Right cardiac atrium (tissue), 5 donors: ENCODE results near the gene SFI1. TPM values are rescaled to one million over a fixed set of nuclear protein-coding genes. Genes with fewer than 3 reads are reported as not detected.

Source experiments
- ATAC-seq, 2 donors: fragments of 200-7000 bp; cut with Tn5 transposase; one replicate each; pipeline versions ENCODE4 v1.8.0 to v1.9.1; 2020; ENCODE audit warnings: moderate library complexity in 2 of 2, mild to moderate bottlenecking in 1 of 2
- DNase-seq, 3 donors: peaks; one replicate each; pipeline ENCODE4 v3.0.0-alpha.2; 2020
- H3K27ac ChIP-seq: one replicate; pipeline ENCODE4 v1.5.1; 2013; ENCODE audit warnings: mild to moderate bottlenecking, low read length, control low read depth, moderate library complexity
- H3K27me3 ChIP-seq: one replicate; pipeline ENCODE4 v1.6.1; 2013; ENCODE audit not compliant: control insufficient read depth, insufficient read depth
- H3K4me1 ChIP-seq: one replicate; pipeline ENCODE4 v1.6.1; 2013; ENCODE audit warnings: low read length; ENCODE audit not compliant: control insufficient read depth, insufficient read depth
- H3K4me3 ChIP-seq: one replicate; pipeline ENCODE4 v1.5.1; 2013; ENCODE audit warnings: low read length, control low read depth
- H3K9me3 ChIP-seq: one replicate; pipeline ENCODE4 v1.6.1; 2013; ENCODE audit warnings: low read length; ENCODE audit not compliant: control insufficient read depth
- WGBS: extraction: QIAGEN DNeasy Blood & Tissue Kit; methylation state at CpG from one replicate; pipeline ENCODE4 v1.1.7; 2013; 5-methylcytosine and 5-hydroxymethylcytosine counted together
- intact Hi-C, 4 donors: fragments of 100-400 bp; cut with DNase I; formaldehyde crosslinking; loops; one replicate each; pipeline versions ENCODE4 v1.11.0 to v1.14.0; 2022 to 2023
- polyA plus RNA-seq: library from polyadenylated mRNA; stranded (reverse); fragments of 200-250 nt; gene quantifications from one replicate; pipeline ENCODE4 v1.2.3, GENCODE V29; 2013
- total RNA-seq, 4 donors: library from RNA; stranded (reverse); fragmentation: NEBNext Ultra II Directional; extraction: Animal tissue kit (Norgen Biotek cat#: 25700); gene quantifications; one replicate each; pipeline ENCODE4 v1.2.1, GENCODE V29; 2021
- donor health status: healthy with polysubstance abuse.
- donor health status: DM: no; HTN: yes; CAD: no.
- donor health status: DM: no; HTN: no; CAD: no.
- donor health status: DM: no; HTN: yes; CAD: no; lungs with severe emphysema.
- donor health status: DM: yes; HTN: yes; CAD: no.

Gene SFI1
- total and polyA plus RNA-seq, 5 donors: 7.1 to 10.8 (median 8.7) TPM

- no peaks in the 10 kb centered on the region for H3K27me3 ChIP-seq
- ATAC-seq (peak in 1 of 2 donors; percentile 1), DNase-seq (peak; percentile 61 to 78 (median 77))
- peaks cover 22% of the 10 kb centered on the region for H3K4me1 ChIP-seq
- H3K27ac ChIP-seq: no peak overlapping the region
- H3K4me3 ChIP-seq: no peak overlapping the region
- intact Hi-C loops: no loop called here
- H3K9me3 ChIP-seq: no peaks in the 10 kb centered on the region
- 68% methylated on average over 8 of the region's 8 CpGs for WGBS
These were observed 130.9 kb downstream of the SFI1 start for GRCh38 chr22:31627223-31627731.

DNA sequence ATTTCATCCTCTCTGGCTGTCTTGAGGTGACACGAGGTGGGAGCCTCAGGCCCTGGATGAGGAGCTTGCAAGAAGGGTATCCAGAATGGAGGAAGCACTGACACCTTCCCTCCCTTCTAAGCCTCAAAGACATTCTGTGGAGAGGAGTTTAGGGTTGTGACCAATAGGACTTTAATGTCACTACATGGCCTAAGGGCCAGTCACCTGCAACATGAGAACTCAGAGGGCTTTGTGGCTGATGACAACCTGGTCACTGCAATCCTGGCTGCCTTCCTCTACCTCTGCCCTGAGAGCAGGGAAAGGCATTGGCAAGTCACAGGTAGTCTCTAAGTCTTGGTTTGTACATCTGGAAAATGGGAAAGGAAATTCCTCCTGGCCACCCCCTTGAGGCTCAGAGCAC lies 132.0 kb downstream of the SFI1 start:
- ATAC-seq (no peak), DNase-seq (peak in 2 of 3 donors; percentile 1 to 29)
- Histone ChIP-seq H3K27ac (no peak overlapping the region), H3K27me3 (no peaks in the 10 kb centered on the region), H3K9me3 (no peaks in the 10 kb centered on the region), H3K4me1 (peaks cover 22% of the 10 kb centered on the region), H3K4me3 (no peak overlapping the region)
- intact Hi-C loops: no loop called here
- 58% methylated on average over 1 of the region's 1 CpG for WGBS

DNA sequence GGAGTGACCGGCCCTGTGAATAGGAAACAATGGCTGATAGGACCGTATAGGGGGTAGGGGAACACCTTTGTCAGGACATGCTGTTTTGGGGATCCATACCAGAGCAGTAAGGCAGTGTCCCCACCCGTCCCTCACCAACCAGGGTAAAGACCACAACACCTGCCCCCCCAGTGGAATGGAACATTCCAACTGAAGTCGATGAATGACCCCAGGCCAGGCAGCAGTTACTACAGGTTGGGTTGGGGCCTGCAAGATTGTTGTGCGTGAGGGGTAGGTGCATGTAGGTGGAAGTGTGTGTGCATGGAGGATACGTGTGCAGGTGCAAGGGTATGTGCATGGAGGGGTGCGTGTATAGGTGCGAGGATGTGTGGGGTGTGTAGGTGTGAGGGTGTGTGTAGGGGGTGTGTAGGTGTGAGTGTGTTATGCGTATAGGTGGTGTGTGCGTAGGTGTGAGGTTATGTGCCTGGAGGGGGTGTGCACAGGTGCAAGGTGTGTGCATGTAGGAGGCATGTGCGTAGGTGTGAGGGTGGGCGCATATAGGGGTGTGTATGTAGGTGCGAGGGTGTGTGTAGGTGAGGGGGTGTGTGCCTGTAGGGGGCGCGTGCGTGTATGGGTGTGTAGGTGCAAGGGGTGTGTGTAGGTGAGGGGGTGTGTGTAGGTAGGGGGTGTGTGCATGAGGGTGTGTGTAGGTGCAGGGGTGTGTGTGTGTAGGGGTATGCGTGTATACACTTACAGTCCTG lies 132.8 kb downstream of the SFI1 start:
- Histone ChIP-seq H3K27ac (no peak overlapping the region), H3K4me1 (peaks cover 22% of the 10 kb centered on the region), H3K9me3 (no peaks in the 10 kb centered on the region), H3K4me3 (no peak overlapping the region), H3K27me3 (no peaks in the 10 kb centered on the region)
- DNase-seq: peak in 2 of 3 donors; percentile 56 to 62
- intact Hi-C loops: no loop called here
- no peak for ATAC-seq
- 89% methylated on average over 17 of the region's 17 CpGs for WGBS

- intact Hi-C loops: loop anchor here (5.0 to 10.0 kb wide), 2 partner anchors 72 to 285 kb away; partner anchors contain the start of gene PATZ1 (in 1 of the 4)
- DNase-seq (peak in 2 of 3 donors; percentile 51 to 69), ATAC-seq (no peak)
- Histone ChIP-seq H3K9me3 (no peaks in the 10 kb centered on the region), H3K27me3 (no peaks in the 10 kb centered on the region), H3K27ac (peak overlapping the region; percentile 61), H3K4me1 (peaks cover 22% of the 10 kb centered on the region), H3K4me3 (peak overlapping the region; percentile 68)
- WGBS: 28% methylated on average over 14 of the region's 14 CpGs
These were observed 133.4 kb downstream of the SFI1 start for GRCh38 chr22:31629741-31630184.

DNA sequence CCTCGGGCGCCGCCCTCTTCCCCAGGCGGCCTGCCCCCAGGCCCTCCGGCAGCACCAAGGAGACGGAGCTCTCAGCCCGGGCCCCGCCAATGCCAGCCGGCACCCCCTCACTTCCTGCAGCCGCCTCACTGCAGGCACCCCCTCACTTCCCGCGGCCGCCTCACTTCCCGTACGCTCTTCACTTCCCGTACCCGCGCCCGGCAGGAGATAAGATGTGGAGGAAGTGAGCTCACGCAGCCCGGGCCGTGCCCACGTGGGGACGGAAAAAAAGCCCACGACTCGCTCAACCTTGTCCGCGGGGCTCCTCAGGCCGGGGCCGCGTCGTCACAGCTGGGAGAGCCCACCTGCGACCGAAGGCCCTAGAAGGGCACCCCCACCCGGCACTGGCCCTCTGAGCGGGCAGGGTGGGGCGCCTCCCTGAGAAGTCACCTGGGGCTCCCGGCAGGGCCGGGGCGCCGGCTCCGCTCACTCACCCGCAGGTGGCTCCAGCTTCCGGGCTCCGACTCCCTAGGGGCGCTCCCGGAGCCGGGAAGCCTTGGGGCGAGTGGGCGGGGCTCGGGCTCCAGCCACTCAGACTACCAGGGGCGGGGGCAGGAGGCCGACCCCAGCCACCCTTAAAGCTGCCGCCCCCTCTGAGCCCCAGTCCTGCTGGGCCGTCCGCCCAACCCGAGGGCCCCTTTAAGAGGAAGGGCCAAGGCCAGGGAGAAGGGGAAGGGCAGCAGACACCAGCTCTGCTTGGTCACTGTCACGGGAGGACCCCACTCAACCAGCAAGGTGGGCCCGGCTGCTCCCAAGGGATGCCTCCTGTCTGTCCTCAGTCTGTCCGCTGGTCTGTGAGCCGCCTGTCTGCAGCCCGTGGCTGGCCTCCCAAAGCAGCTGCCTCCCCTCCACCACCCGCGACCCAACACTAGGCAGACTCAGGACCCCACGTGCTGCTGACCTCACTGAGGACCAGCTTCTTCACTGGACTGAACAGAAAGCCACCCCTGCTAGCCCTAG lies 134.3 kb downstream of the SFI1 start:
- peaks cover 22% of the 10 kb centered on the region for H3K4me1 ChIP-seq

DNA sequence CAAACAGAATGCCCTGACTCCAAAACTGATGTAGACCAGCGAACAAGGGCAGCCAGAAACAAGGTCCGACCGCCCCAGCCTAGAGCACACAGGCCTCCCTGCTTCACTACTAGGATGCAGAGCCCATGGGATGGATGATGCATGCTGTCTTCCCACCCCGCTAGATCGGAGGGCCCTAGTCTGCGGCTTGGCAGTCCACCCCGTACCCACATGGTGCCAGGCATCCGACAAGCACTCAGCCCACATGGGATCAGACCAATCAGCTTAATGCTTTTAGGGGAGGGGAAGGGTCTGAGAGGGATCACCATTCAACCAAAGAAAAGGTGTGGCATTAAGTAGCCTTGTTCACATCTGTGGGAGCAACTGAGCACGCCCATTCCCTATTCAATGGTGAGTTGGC lies 135.1 kb downstream of the SFI1 start:
- Histone ChIP-seq H3K27me3 (no peaks in the 10 kb centered on the region), H3K9me3 (no peaks in the 10 kb centered on the region), H3K4me1 (peaks cover 16% of the 10 kb centered on the region), H3K27ac (peak overlapping the region; percentile 65), H3K4me3 (no peak overlapping the region)
- DNase-seq: peak in 2 of 3 donors; percentile 57 to 60
- intact Hi-C loops: loop anchor here (5.0 to 10.0 kb wide), 2 partner anchors 74 to 287 kb away; partner anchors contain the start of gene PATZ1 (in 1 of the 4)
- ATAC-seq: no peak
- 79% methylated on average over 9 of the region's 9 CpGs for WGBS

More for the DNA sequence above, 134.3 kb downstream of the SFI1 start:
- Histone ChIP-seq H3K27me3 (no peaks in the 10 kb centered on the region), H3K4me3 (peak overlapping the region; percentile 68), H3K9me3 (no peaks in the 10 kb centered on the region), H3K27ac (peak overlapping the region; percentile 65)
- DNase-seq (peak; percentile 94), ATAC-seq (peak; percentile 83 to 89)
- 1% methylated on average over 65 of the region's 65 CpGs for WGBS
- intact Hi-C loops: loop anchor here (5.0 to 10.0 kb wide), 2 partner anchors 73 to 286 kb away; partner anchors contain the start of gene PATZ1 (in 1 of the 4)

- DNase-seq: peak in 2 of 3 donors; percentile 23 to 44
- Histone ChIP-seq H3K27ac (no peak overlapping the region), H3K9me3 (no peaks in the 10 kb centered on the region)
These were observed 139.4 kb downstream of the SFI1 start for GRCh38 chr22:31635638-31636306.

GRCh38 chr22:31637447-31637890 lies 141.1 kb downstream of the SFI1 start:
- 56% methylated on average over 10 of the region's 10 CpGs for WGBS
- peak; percentile 35 to 46 for ATAC-seq
- Histone ChIP-seq H3K9me3 (no peaks in the 10 kb centered on the region), H3K27me3 (no peaks in the 10 kb centered on the region), H3K27ac (peak overlapping the region; percentile 61), H3K4me1 (peaks cover 2% of the 10 kb centered on the region), H3K4me3 (no peak overlapping the region)
- DNase-seq: peak in 2 of 3 donors; percentile 72 to 75
- intact Hi-C loops: loop anchor here in 1 of 4 donors (10.0 kb wide), 1 partner anchor 293 kb away; the partner anchor contains the start of gene PATZ1

More at GRCh38 chr22:31635638-31636306, 139.4 kb downstream of the SFI1 start:
- Histone ChIP-seq H3K4me3 (no peak overlapping the region), H3K27me3 (no peaks in the 10 kb centered on the region), H3K4me1 (peaks cover 2% of the 10 kb centered on the region)
- 92% methylated on average over 13 of the region's 13 CpGs for WGBS
- intact Hi-C loops: loop anchor here in 1 of 4 donors (10.0 kb wide), 1 partner anchor 291 kb away; the partner anchor contains the start of gene PATZ1
- ATAC-seq: no peak

DNA sequence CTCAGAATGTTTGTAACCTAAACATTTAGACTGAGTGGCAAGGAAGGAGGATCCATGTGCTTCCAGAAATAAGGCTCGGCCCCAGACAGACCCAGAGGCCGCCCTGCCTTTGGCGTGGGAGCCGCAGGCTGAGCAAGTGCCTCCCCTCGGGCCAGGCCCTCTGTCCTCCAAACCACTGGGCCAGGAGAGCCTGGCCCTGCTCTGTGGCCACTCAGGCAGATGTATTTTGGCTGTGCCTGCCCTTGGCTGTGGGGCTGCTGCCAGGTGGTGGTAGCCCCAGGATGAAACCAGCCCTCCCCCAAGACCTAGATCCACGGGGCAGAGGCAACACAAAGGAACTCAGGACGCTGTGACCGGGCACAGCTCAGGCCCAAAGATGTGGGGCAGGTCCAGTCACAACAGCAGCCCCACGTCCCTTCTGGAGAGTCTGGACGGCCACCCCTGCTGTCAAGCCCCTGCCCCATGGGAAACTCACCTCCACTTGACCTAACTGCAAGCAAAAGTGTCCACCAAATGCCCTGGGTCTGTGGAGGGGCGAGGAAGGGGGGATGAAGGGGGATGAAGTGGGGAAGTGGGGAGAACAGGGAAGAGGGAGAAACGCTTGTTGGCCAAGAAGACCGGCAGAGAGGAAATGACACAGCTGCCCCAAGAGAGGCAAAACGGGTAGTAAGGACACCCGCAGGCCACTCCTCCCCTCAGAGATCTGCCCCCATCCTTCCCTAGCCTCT lies 141.7 kb downstream of the SFI1 start:
- intact Hi-C loops: loop anchor here in 1 of 4 donors (10.0 kb wide), 1 partner anchor 293 kb away; the partner anchor contains the start of gene PATZ1
- H3K9me3 ChIP-seq: no peaks in the 10 kb centered on the region
- H3K27ac ChIP-seq: peak overlapping the region; percentile 61
- H3K4me1 ChIP-seq: peaks cover 2% of the 10 kb centered on the region
- no peak overlapping the region for H3K4me3 ChIP-seq
- DNase-seq (peak in 2 of 3 donors; percentile 65 to 72), ATAC-seq (peak; percentile 74 to 76)
- H3K27me3 ChIP-seq: no peaks in the 10 kb centered on the region
- 46% methylated on average over 15 of the region's 15 CpGs for WGBS
